Thyroid gland (tissue), 4 donors: ENCODE results near the gene NUDT3. TPM values are rescaled to one million over a fixed set of nuclear protein-coding genes. Genes with fewer than 3 reads are reported as not detected.

Experiments
- DNase-seq, 2 donors: peaks; one replicate each; pipeline ENCODE4 v3.0.0-alpha.2; 2019
- H3K27ac ChIP-seq, 3 donors: fragments of 200-600 bp; sonication (generic); 1 replicate in 2 of 3; 2 replicates in 1 of 3; pipeline ENCODE4 v1.5.1; 2016 to 2019; ENCODE audit warnings: mild to moderate bottlenecking in 1 of 3, moderate library complexity in 1 of 3
- H3K27me3 ChIP-seq: fragments of 200-600 bp; sonication (generic); one replicate; pipeline ENCODE4 v1.5.1; 2019
- H3K36me3 ChIP-seq, 2 donors: fragments of 200-600 bp; sonication (generic); one replicate each; pipeline ENCODE4 v1.5.1; 2016 to 2019
- H3K4me1 ChIP-seq, 2 donors: fragments of 200-600 bp; sonication (generic); one replicate each; pipeline ENCODE4 v1.5.1; 2017 to 2019
- H3K4me3 ChIP-seq, 3 donors: fragments of 200-600 bp; sonication (generic); replicated peaks in 1 of 3; 1 replicate in 2 of 3; 2 replicates in 1 of 3; pipeline ENCODE4 v1.5.1; 2016; ENCODE audit warnings: mild to moderate bottlenecking in 1 of 3
- H3K9me3 ChIP-seq: fragments of 200-600 bp; sonication (generic); one replicate; pipeline ENCODE4 v1.5.1; 2017
- CTCF ChIP-seq, 6 experiments: fragments of 200-600 bp in 3 of 6; fragments of 450-650 bp in 3 of 6; sonication (generic) in 3 of 6; IDR thresholded peaks; one replicate each; pipeline ENCODE4 v1.5.1; 2016 to 2019; ENCODE audit warnings: antibody characterized with exemption in 6 of 6, mild to moderate bottlenecking in 2 of 6, inconsistent platforms in 1 of 6, moderate library complexity in 1 of 6
- POLR2A ChIP-seq, 2 donors: fragments of 450-650 bp; IDR thresholded peaks; one replicate each; pipeline ENCODE4 v1.6.1; 2017; ENCODE audit warnings: antibody characterized with exemption in 2 of 2, mild to moderate bottlenecking in 2 of 2, moderate library complexity in 1 of 2
- WGBS, 2 donors: methylation state at CpG; one replicate each; pipeline ENCODE4 v1.1.5; 2017; 5-methylcytosine and 5-hydroxymethylcytosine counted together
- intact Hi-C: fragments of 100-400 bp; cut with DNase I; formaldehyde crosslinking; loops from one replicate; pipeline ENCODE4 v1.15.1; 2023
- total RNA-seq, 4 donors: library from RNA; depleted of rRNA; stranded (reverse); fragments of >200 nt; gene quantifications; one replicate each; pipeline ENCODE4 v1.2.3, GENCODE V29; 2016

Gene NUDT3
- total RNA-seq = 10 to 100 TPM; 68.1 to 98.9 (median 75.5) TPM

- 3% methylated on average over 36 to 37 of the region's 87 CpGs for WGBS, 2 donors
- DNase-seq = peak; percentile 94 to 97
- Histone ChIP-seq H3K27ac (peak within 1 kb of the TSS; percentile 93 to 95 (median 93)), H3K27me3 (no peaks in the 10 kb centered on the region), H3K9me3 (no peaks in the 10 kb centered on the region), H3K4me3 (peak within 1 kb of the TSS; percentile 74 to 94 (median 83)), H3K36me3 (no peaks in the 10 kb centered on the region), H3K4me1 (peaks cover 6 to 23% of the 10 kb centered on the region in 2 donors)
- TF ChIP-seq POLR2A (IDR thresholded peaks at IDR 0.05) (peak; percentile 73 to 92), CTCF (IDR thresholded peaks at IDR 0.05) (peak; percentile 73 to 96 (median 82))
- intact Hi-C loops = loop anchor here (2.0 kb wide), 1 partner anchor 144 kb away; the partner anchor contains the start of gene SMIM29
Observed at GRCh38 chr6:34392497-34393190, at the start of gene NUDT3. NUDT3 (minus strand) TSS chr6:34392669; CDS start chr6:34392362, 307 bp downstream.

- no peaks in the 10 kb centered on the region for H3K27me3 ChIP-seq
- WGBS, 2 donors = 63 to 67% methylated on average over 5 of the region's 5 CpGs
- no peaks in the 10 kb centered on the region for H3K4me1 ChIP-seq
- no peaks in the 10 kb centered on the region for H3K36me3 ChIP-seq
- TF ChIP-seq CTCF (IDR thresholded peaks at IDR 0.05) (no peak), POLR2A (IDR thresholded peaks at IDR 0.05) (no peak)
- H3K4me3 ChIP-seq = no peak overlapping the region
- DNase-seq = no peak
- no peak overlapping the region for H3K27ac ChIP-seq
- no peaks in the 10 kb centered on the region for H3K9me3 ChIP-seq
- intact Hi-C loops = no loop called here
Observed at GRCh38 chr6:34441526-34441925, 49.1 kb upstream of the NUDT3 start.

- Histone ChIP-seq H3K4me1 (no peaks in the 10 kb centered on the region), H3K27ac (no peak overlapping the region), H3K9me3 (no peaks in the 10 kb centered on the region), H3K4me3 (no peak overlapping the region), H3K27me3 (no peaks in the 10 kb centered on the region), H3K36me3 (no peaks in the 10 kb centered on the region)
- intact Hi-C loops = no loop called here
- 89 to 100% methylated on average over 2 of the region's 3 CpGs for WGBS, 2 donors
- no peak for DNase-seq
- TF ChIP-seq CTCF (IDR thresholded peaks at IDR 0.05) (no peak), POLR2A (IDR thresholded peaks at IDR 0.05) (no peak)
Observed at GRCh38 chr6:34439442-34439841, 47.0 kb upstream of the NUDT3 start.

- H3K9me3 ChIP-seq = no peaks in the 10 kb centered on the region
- H3K36me3 ChIP-seq = no peaks in the 10 kb centered on the region
- no peak overlapping the region for H3K27ac ChIP-seq
- intact Hi-C loops = no loop called here
- H3K27me3 ChIP-seq = no peaks in the 10 kb centered on the region
- H3K4me3 ChIP-seq = no peak overlapping the region
- H3K4me1 ChIP-seq = no peaks in the 10 kb centered on the region
- WGBS, 2 donors = 72 to 97% methylated on average over 4 of the region's 4 CpGs
- TF ChIP-seq POLR2A (IDR thresholded peaks at IDR 0.05) (no peak), CTCF (IDR thresholded peaks at IDR 0.05) (no peak)
- no peak for DNase-seq
Observed at GRCh38 chr6:34438705-34439104, 46.2 kb upstream of the NUDT3 start.

- no peaks in the 10 kb centered on the region for H3K9me3 ChIP-seq
- TF ChIP-seq POLR2A (IDR thresholded peaks at IDR 0.05) = no peak
- no peak for TF ChIP-seq CTCF (IDR thresholded peaks at IDR 0.05)
- no peaks in the 10 kb centered on the region for H3K36me3 ChIP-seq
- intact Hi-C loops = no loop called here
- no peak overlapping the region for H3K4me3 ChIP-seq
- H3K27ac ChIP-seq = no peak overlapping the region
- 61 to 89% methylated on average over 1 of the region's 1 CpG for WGBS, 2 donors
- no peaks in the 10 kb centered on the region for H3K4me1 ChIP-seq
- DNase-seq = no peak
- no peaks in the 10 kb centered on the region for H3K27me3 ChIP-seq
Observed at GRCh38 chr6:34437644-34437970, 45.1 kb upstream of the NUDT3 start.
